Liver (tissue), 9 donors: ENCODE measurements around the gene XPNPEP1. TPM values are rescaled to one million over a fixed set of nuclear protein-coding genes. Genes with fewer than 3 reads are reported as not detected.

ENCODE experiments used
- DNase-seq: peaks from one replicate; pipeline ENCODE4 v3.0.0-alpha.2; 2017; ENCODE audit warnings: low spot score
- H3K27ac ChIP-seq, 2 donors: one replicate each; pipeline ENCODE4 v1.7.0; 2013; ENCODE audit warnings: inconsistent platforms in 2 of 2, low read length in 2 of 2, control low read depth in 1 of 2, low read depth in 1 of 2, mild to moderate bottlenecking in 1 of 2
- H3K27me3 ChIP-seq, 4 donors: one replicate each; pipeline versions ENCODE4 v1.6.1 to v1.7.0; 2013; ENCODE audit warnings: low read length in 3 of 4, inconsistent platforms in 1 of 4, mild to moderate bottlenecking in 1 of 4, moderate library complexity in 1 of 4; ENCODE audit not compliant: control insufficient read depth in 4 of 4, insufficient read depth in 4 of 4
- H3K36me3 ChIP-seq, 4 donors: one replicate each; pipeline versions ENCODE4 v1.6.1 to v1.7.0; 2013; ENCODE audit warnings: low read length in 3 of 4, mild to moderate bottlenecking in 3 of 4, low read depth in 1 of 4, moderate library complexity in 1 of 4; ENCODE audit not compliant: control insufficient read depth in 4 of 4, insufficient read depth in 3 of 4
- H3K4me1 ChIP-seq, 4 donors: one replicate each; pipeline versions ENCODE4 v1.6.1 to v1.7.0; 2013; ENCODE audit warnings: low read length in 3 of 4, mild to moderate bottlenecking in 3 of 4, moderate library complexity in 1 of 4; ENCODE audit not compliant: control insufficient read depth in 4 of 4, insufficient read depth in 4 of 4
- H3K4me3 ChIP-seq, 3 donors: one replicate each; pipeline versions ENCODE4 v1.6.1 to v1.7.0; 2013; ENCODE audit warnings: low read length in 3 of 3, control low read depth in 1 of 3, low read depth in 1 of 3, mild to moderate bottlenecking in 1 of 3
- H3K9ac ChIP-seq, 2 donors: one replicate each; pipeline ENCODE4 v1.7.0; 2013; ENCODE audit warnings: low read length in 2 of 2, mild to moderate bottlenecking in 2 of 2, moderate library complexity in 2 of 2, control low read depth in 1 of 2, low read depth in 1 of 2
- H3K9me3 ChIP-seq, 4 donors: one replicate each; pipeline versions ENCODE4 v1.6.1 to v1.7.0; 2013; ENCODE audit warnings: low read length in 3 of 4; ENCODE audit not compliant: control insufficient read depth in 4 of 4
- ATF3 ChIP-seq: IDR thresholded peaks from 2 replicates; pipeline ENCODE4 v1.6.1; 2016; ENCODE audit warnings: antibody characterized with exemption
- NR2F2 ChIP-seq: IDR thresholded peaks from 2 replicates; pipeline ENCODE4 v1.6.1; 2016; ENCODE audit warnings: antibody characterized with exemption
- TAF1 ChIP-seq: conservative IDR thresholded peaks from 2 replicates; pipeline ENCODE4 v1.6.1; 2016; ENCODE audit warnings: antibody characterized with exemption, mild to moderate bottlenecking
- YY1 ChIP-seq: IDR thresholded peaks from 2 replicates; pipeline ENCODE4 v1.6.1; 2016; ENCODE audit warnings: antibody characterized with exemption, mild to moderate bottlenecking
- WGBS: extraction: QIAGEN DNeasy Blood & Tissue Kit; methylation state at CpG from one replicate; pipeline ENCODE4 v1.1.7; 2013; 5-methylcytosine and 5-hydroxymethylcytosine counted together
- polyA plus RNA-seq, 2 donors: library from polyadenylated mRNA; stranded (reverse) in 1 of 2; unstranded in 1 of 2; fragments of 200-250 nt in 1 of 2; fragments of >200 nt in 1 of 2; fragmentation: Nextera tagmentation in 1 of 2; extraction: Ambion mirVana in 1 of 2; gene quantifications; one replicate each; pipeline versions ENCODE4 v1.2.1 to v1.2.3, GENCODE V29; 2013 to 2015
- total RNA-seq, 2 donors: library from RNA; depleted of rRNA; stranded (reverse); fragments of >200 nt; gene quantifications; one replicate each; pipeline ENCODE4 v1.2.3, GENCODE V29; 2014
- TF ChIP-seq, protein P1 (sequence below): IDR thresholded peaks from 2 replicates; pipeline ENCODE4 v1.6.1; 2016; ENCODE audit warnings: antibody characterized with exemption, mild to moderate bottlenecking
- TF ChIP-seq, protein P2 (sequence below): IDR thresholded peaks from 2 replicates; pipeline ENCODE4 v1.6.1; 2016; ENCODE audit warnings: antibody characterized with exemption
- donor health status: healthy.
- donor health status: healthy.
- donor health status: healthy.
- donor health status: healthy.
- donor health status: healthy.

XPNPEP1 gene
- total and polyA plus RNA-seq, 4 donors: 9.1 to 38.1 (median 27.3) TPM

GRCh38 chr10:109880886-109881768, 42.2 kb downstream of the XPNPEP1 start:
- Histone ChIP-seq H3K9ac (no peak overlapping the region), H3K9me3 (no peaks in the 10 kb centered on the region), H3K36me3 (peaks cover 12 to 41% (median 36%) of the 10 kb centered on the region in 4 donors), H3K4me3 (no peak overlapping the region), H3K27me3 (no peaks in the 10 kb centered on the region), H3K4me1 (peaks cover 0 to 2% (median 0%) of the 10 kb centered on the region in 4 donors), H3K27ac (no peak overlapping the region)
- TF ChIP-seq ATF3 (no peak), TAF1 (no peak), YY1 (no peak)
- TF ChIP-seq, protein P1, sequence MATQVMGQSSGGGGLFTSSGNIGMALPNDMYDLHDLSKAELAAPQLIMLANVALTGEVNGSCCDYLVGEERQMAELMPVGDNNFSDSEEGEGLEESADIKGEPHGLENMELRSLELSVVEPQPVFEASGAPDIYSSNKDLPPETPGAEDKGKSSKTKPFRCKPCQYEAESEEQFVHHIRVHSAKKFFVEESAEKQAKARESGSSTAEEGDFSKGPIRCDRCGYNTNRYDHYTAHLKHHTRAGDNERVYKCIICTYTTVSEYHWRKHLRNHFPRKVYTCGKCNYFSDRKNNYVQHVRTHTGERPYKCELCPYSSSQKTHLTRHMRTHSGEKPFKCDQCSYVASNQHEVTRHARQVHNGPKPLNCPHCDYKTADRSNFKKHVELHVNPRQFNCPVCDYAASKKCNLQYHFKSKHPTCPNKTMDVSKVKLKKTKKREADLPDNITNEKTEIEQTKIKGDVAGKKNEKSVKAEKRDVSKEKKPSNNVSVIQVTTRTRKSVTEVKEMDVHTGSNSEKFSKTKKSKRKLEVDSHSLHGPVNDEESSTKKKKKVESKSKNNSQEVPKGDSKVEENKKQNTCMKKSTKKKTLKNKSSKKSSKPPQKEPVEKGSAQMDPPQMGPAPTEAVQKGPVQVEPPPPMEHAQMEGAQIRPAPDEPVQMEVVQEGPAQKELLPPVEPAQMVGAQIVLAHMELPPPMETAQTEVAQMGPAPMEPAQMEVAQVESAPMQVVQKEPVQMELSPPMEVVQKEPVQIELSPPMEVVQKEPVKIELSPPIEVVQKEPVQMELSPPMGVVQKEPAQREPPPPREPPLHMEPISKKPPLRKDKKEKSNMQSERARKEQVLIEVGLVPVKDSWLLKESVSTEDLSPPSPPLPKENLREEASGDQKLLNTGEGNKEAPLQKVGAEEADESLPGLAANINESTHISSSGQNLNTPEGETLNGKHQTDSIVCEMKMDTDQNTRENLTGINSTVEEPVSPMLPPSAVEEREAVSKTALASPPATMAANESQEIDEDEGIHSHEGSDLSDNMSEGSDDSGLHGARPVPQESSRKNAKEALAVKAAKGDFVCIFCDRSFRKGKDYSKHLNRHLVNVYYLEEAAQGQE: no peak
- TF ChIP-seq, protein P2, sequence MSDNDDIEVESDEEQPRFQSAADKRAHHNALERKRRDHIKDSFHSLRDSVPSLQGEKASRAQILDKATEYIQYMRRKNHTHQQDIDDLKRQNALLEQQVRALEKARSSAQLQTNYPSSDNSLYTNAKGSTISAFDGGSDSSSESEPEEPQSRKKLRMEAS: no peak
- peak; percentile 12 for DNase-seq
- WGBS: 94% methylated on average over 8 of the region's 8 CpGs

DNA sequence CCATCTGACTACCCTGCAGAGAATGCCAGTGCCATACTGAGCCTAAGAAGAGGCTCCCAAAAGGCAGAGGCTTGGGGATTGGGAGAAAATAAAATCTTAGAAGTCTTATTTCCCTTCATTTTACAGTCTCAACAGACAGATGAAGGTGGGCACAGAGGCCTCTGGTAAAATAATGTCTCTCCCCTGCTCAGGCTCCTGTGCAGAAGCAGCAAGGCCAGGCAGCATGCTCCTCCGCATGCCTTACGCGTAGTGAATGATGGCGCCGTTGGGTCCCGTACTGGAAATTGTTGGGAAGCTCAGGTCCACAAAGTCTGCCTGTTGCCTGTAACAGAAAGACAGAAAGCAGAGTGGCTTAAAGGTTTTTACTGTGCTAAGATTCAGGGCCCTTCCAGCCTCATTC, 45.8 kb downstream of the XPNPEP1 start:
- Histone ChIP-seq H3K4me1 (peaks cover 0 to 12% (median 1%) of the 10 kb centered on the region in 4 donors), H3K27ac (no peak overlapping the region), H3K36me3 (peaks cover 13 to 37% (median 34%) of the 10 kb centered on the region in 4 donors), H3K27me3 (no peaks in the 10 kb centered on the region), H3K9ac (no peak overlapping the region), H3K9me3 (no peaks in the 10 kb centered on the region), H3K4me3 (no peak overlapping the region)
- DNase-seq: no peak
- TF ChIP-seq TAF1: no peak
- WGBS: 97% methylated on average over 6 of the region's 6 CpGs

GRCh38 chr10:109875828-109876821, 47.2 kb downstream of the XPNPEP1 start:
- no peak overlapping the region for H3K9ac ChIP-seq
- peak; percentile 28 for DNase-seq
- no peaks in the 10 kb centered on the region for H3K27me3 ChIP-seq

More at GRCh38 chr10:109875828-109876821, 47.2 kb downstream of the XPNPEP1 start:
- 85% methylated on average over 8 of the region's 8 CpGs for WGBS
- TF ChIP-seq NR2F2: no peak
- H3K9me3 ChIP-seq: no peaks in the 10 kb centered on the region
- peaks cover 0 to 12% (median 1%) of the 10 kb centered on the region in 4 donors for H3K4me1 ChIP-seq
- H3K27ac ChIP-seq: peak overlapping the region in 1 of 2 donors; percentile 13
- H3K36me3 ChIP-seq: peaks cover 12 to 36% (median 31%) of the 10 kb centered on the region in 4 donors
- no peak overlapping the region for H3K4me3 ChIP-seq
